ENCODE results near the gene NEK10.
"Not testable (repeated sequence)": the region's sequence is repeated elsewhere in the genome, so short reads cannot be mapped to it uniquely, and the experiment has no call there.

NEK10 gene

GRCh38 chr3:27323087-27323570 lies 46.1 kb downstream of the NEK10 start:
- Histone ChIP-seq H3K9me3 (ENCODE audit: control insufficient read depth, low read length) (no peaks in the 10 kb centered on the region), H3K27me3 (ENCODE audit: control insufficient read depth, insufficient read depth, low read length) (no peaks in the 10 kb centered on the region), H3K4me1 (ENCODE audit: control insufficient read depth, insufficient read depth, low read length) (no peaks in the 10 kb centered on the region), H3K4me3 (ENCODE audit: low read length) (no peak overlapping the region), H3K36me3 (ENCODE audit: control insufficient read depth, insufficient read depth, low read length) (no peaks in the 10 kb centered on the region), H3K9ac (ENCODE audit: low read length) (no peak overlapping the region)

DNA sequence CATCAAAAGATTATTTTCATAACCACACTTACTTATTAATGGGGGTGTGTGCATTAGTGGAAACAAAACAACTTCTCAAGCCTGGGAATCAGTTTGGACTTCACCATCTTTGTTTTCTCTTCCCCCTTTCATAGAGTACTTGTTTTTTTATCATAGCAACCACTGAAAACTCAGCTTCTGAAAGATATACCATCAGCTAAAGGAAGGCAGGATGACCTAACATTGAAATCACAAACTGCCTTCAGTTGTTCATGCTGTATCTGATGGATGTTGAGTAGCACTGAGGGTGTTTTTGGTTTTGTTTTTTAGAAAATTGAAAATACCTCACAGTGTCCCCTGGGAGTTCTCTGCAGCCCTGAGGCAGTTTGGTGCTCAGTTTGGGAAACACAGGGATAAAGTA lies 46.5 kb downstream of the NEK10 start:
- no peaks in the 10 kb centered on the region for H3K9me3 ChIP-seq (ENCODE audit: control insufficient read depth, low read length)
- H3K4me1 ChIP-seq (ENCODE audit: control insufficient read depth, insufficient read depth, low read length): no peaks in the 10 kb centered on the region
- H3K9ac ChIP-seq (ENCODE audit: low read length): no peak overlapping the region
- no peak overlapping the region for H3K4me3 ChIP-seq (ENCODE audit: low read length)
- no peaks in the 10 kb centered on the region for H3K27me3 ChIP-seq (ENCODE audit: control insufficient read depth, insufficient read depth, low read length)
- no peaks in the 10 kb centered on the region for H3K36me3 ChIP-seq (ENCODE audit: control insufficient read depth, insufficient read depth, low read length)

DNA sequence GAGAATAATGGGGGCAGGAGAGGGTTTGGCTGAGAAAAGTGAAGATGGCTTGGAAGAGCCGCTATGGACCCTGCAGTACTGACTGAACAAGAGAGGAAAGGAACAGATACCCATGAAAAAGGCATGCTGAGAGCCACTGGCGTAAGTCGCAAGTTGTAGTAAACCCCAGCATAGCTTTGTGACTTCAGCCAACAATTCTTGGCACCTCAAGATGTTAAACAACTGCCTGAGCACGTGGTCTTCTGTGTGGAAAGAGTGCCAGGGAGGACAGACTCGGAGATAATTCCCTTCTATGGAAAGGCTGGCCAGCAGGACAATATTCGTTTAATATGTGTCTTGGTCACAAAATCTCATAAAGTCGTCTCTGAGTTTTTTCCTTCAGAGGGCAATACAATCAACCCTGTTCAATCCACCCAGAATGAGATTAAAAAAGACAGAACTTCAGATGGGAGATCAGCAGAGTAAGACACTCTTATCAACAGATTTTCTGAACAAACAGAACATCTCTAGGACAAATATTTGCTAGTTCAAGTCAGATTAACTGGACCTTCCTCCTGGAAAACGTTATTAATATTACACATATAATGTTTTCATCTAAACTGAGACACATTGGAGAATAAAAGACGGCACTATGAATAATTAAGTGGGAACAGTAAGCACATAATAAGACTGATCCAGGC lies 49.2 kb downstream of the NEK10 start:
- Histone ChIP-seq H3K4me3 (ENCODE audit: low read length) (no peak overlapping the region), H3K9me3 (ENCODE audit: control insufficient read depth, low read length) (no peaks in the 10 kb centered on the region), H3K36me3 (ENCODE audit: control insufficient read depth, insufficient read depth, low read length) (no peaks in the 10 kb centered on the region), H3K9ac (ENCODE audit: low read length) (no peak overlapping the region), H3K4me1 (ENCODE audit: control insufficient read depth, insufficient read depth, low read length) (no peaks in the 10 kb centered on the region), H3K27me3 (ENCODE audit: control insufficient read depth, insufficient read depth, low read length) (no peaks in the 10 kb centered on the region)

- no peak overlapping the region for H3K4me3 ChIP-seq (ENCODE audit: low read length)
- H3K36me3 ChIP-seq (ENCODE audit: control insufficient read depth, insufficient read depth, low read length): no peaks in the 10 kb centered on the region
- H3K9me3 ChIP-seq (ENCODE audit: control insufficient read depth, low read length): no peaks in the 10 kb centered on the region
- H3K9ac ChIP-seq (ENCODE audit: low read length): no peak overlapping the region
- no peaks in the 10 kb centered on the region for H3K4me1 ChIP-seq (ENCODE audit: control insufficient read depth, insufficient read depth, low read length)
- no peaks in the 10 kb centered on the region for H3K27me3 ChIP-seq (ENCODE audit: control insufficient read depth, insufficient read depth, low read length)
Measured at GRCh38 chr3:27319304-27319703, 49.9 kb downstream of the NEK10 start.

GRCh38 chr3:27317096-27317495 lies 52.1 kb downstream of the NEK10 start:
- Histone ChIP-seq H3K4me1 (ENCODE audit: control insufficient read depth, insufficient read depth, low read length) (no peaks in the 10 kb centered on the region), H3K9me3 (ENCODE audit: control insufficient read depth, low read length) (no peaks in the 10 kb centered on the region), H3K4me3 (ENCODE audit: low read length) (no peak overlapping the region), H3K9ac (ENCODE audit: low read length) (no peak overlapping the region), H3K36me3 (ENCODE audit: control insufficient read depth, insufficient read depth, low read length) (no peaks in the 10 kb centered on the region), H3K27me3 (ENCODE audit: control insufficient read depth, insufficient read depth, low read length) (no peaks in the 10 kb centered on the region)

GRCh38 chr3:27315003-27315402 lies 54.2 kb downstream of the NEK10 start:
- no peak overlapping the region for H3K9ac ChIP-seq (ENCODE audit: low read length)
- H3K4me1 ChIP-seq (ENCODE audit: control insufficient read depth, insufficient read depth, low read length): no peaks in the 10 kb centered on the region
- no peaks in the 10 kb centered on the region for H3K9me3 ChIP-seq (ENCODE audit: control insufficient read depth, low read length)
- H3K4me3 ChIP-seq (ENCODE audit: low read length): no peak overlapping the region
- no peaks in the 10 kb centered on the region for H3K27me3 ChIP-seq (ENCODE audit: control insufficient read depth, insufficient read depth, low read length)
- no peaks in the 10 kb centered on the region for H3K36me3 ChIP-seq (ENCODE audit: control insufficient read depth, insufficient read depth, low read length)

GRCh38 chr3:27312044-27312668 lies 57.0 kb downstream of the NEK10 start:
- Histone ChIP-seq H3K27me3 (ENCODE audit: control insufficient read depth, insufficient read depth, low read length) (no peaks in the 10 kb centered on the region), H3K36me3 (ENCODE audit: control insufficient read depth, insufficient read depth, low read length) (no peaks in the 10 kb centered on the region), H3K9ac (ENCODE audit: low read length) (no peak overlapping the region), H3K4me3 (ENCODE audit: low read length) (no peak overlapping the region), H3K9me3 (ENCODE audit: control insufficient read depth, low read length) (no peaks in the 10 kb centered on the region), H3K4me1 (ENCODE audit: control insufficient read depth, insufficient read depth, low read length) (no peaks in the 10 kb centered on the region)

DNA sequence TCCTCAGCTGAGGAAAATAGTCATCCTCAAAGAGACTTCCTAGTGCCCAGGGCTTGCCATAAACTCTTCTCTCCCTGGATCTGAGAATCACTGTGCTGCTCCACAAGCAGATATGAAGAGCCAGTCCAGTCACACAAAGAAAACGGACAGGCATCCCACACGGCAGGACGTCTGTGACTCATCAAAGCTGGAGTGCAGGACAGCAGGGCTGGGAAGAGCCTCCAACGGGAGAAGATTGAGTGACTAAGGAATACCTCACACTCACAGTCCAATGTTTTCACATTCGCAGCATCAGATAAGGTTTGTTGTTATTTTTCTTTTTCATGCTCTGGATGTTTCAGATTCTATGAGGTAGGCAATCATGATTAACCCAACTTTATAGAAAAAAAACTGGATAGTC lies 57.8 kb downstream of the NEK10 start:
- Histone ChIP-seq H3K9me3 (ENCODE audit: control insufficient read depth, low read length) (no peaks in the 10 kb centered on the region), H3K4me1 (ENCODE audit: control insufficient read depth, insufficient read depth, low read length) (no peaks in the 10 kb centered on the region), H3K36me3 (ENCODE audit: control insufficient read depth, insufficient read depth, low read length) (no peaks in the 10 kb centered on the region), H3K9ac (ENCODE audit: low read length) (no peak overlapping the region), H3K27me3 (ENCODE audit: control insufficient read depth, insufficient read depth, low read length) (no peaks in the 10 kb centered on the region), H3K4me3 (ENCODE audit: low read length) (no peak overlapping the region)

DNA sequence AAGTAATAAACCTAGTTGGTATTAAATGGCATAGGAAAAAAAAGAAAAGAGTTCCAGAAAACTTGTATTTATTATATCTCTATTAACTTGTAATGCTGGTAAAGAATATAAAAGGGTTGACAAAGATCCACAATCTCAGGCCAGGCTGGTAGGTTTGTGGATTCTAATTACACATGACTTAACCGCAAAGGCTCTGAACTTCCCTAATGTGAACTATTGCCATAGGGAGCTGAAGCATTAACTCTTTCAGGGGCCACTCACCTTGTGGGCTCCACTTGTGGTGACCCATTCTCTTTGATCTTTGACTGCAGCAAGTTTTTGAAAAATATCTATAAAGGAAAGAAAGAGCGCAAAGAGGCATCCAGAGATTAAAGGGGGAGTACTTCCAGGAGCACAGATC lies 58.5 kb downstream of the NEK10 start:
- Histone ChIP-seq H3K9ac (ENCODE audit: low read length) (no peak overlapping the region), H3K4me1 (ENCODE audit: control insufficient read depth, insufficient read depth, low read length) (no peaks in the 10 kb centered on the region), H3K9me3 (ENCODE audit: control insufficient read depth, low read length) (no peaks in the 10 kb centered on the region), H3K36me3 (ENCODE audit: control insufficient read depth, insufficient read depth, low read length) (no peaks in the 10 kb centered on the region), H3K27me3 (ENCODE audit: control insufficient read depth, insufficient read depth, low read length) (no peaks in the 10 kb centered on the region), H3K4me3 (ENCODE audit: low read length) (no peak overlapping the region)

DNA sequence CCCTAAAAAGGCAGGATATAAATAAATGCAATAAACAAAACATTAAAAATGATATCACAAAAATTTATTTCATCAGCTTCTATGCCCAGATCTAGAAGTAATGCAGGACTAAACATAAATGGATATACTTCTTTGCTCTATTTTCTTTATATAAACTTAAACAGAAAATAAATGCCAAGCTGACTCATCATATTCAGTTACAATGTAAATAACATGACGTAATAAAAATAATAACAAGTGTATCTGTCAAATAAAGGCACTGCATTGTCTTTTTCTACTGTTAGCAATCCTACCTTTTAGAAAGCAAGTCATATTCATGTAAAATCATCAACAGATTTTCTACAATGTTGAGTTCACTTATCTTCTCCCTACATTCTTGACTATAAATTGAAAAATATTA lies 61.6 kb downstream of the NEK10 start:
- Histone ChIP-seq H3K9ac (ENCODE audit: low read length) (no peak overlapping the region), H3K4me1 (ENCODE audit: control insufficient read depth, insufficient read depth, low read length) (no peaks in the 10 kb centered on the region), H3K27me3 (ENCODE audit: control insufficient read depth, insufficient read depth, low read length) (no peaks in the 10 kb centered on the region), H3K4me3 (ENCODE audit: low read length) (no peak overlapping the region), H3K36me3 (ENCODE audit: control insufficient read depth, insufficient read depth, low read length) (no peaks in the 10 kb centered on the region), H3K9me3 (ENCODE audit: control insufficient read depth, low read length) (no peaks in the 10 kb centered on the region)

- H3K9ac ChIP-seq (ENCODE audit: low read length): no peak overlapping the region
- no peaks in the 10 kb centered on the region for H3K36me3 ChIP-seq (ENCODE audit: control insufficient read depth, insufficient read depth, low read length)
- H3K4me1 ChIP-seq (ENCODE audit: control insufficient read depth, insufficient read depth, low read length): no peaks in the 10 kb centered on the region
- no peaks in the 10 kb centered on the region for H3K9me3 ChIP-seq (ENCODE audit: control insufficient read depth, low read length)
- H3K27me3 ChIP-seq (ENCODE audit: control insufficient read depth, insufficient read depth, low read length): no peaks in the 10 kb centered on the region
- no peak overlapping the region for H3K4me3 ChIP-seq (ENCODE audit: low read length)
Measured at GRCh38 chr3:27302891-27303290, 66.3 kb downstream of the NEK10 start.

GRCh38 chr3:27298981-27299380 lies 70.2 kb downstream of the NEK10 start:
- not testable (repeated sequence) for H3K4me3 ChIP-seq (ENCODE audit: low read length); H3K9me3 ChIP-seq (ENCODE audit: control insufficient read depth, low read length); H3K36me3 ChIP-seq (ENCODE audit: control insufficient read depth, insufficient read depth, low read length); H3K9ac ChIP-seq (ENCODE audit: low read length); H3K27me3 ChIP-seq (ENCODE audit: control insufficient read depth, insufficient read depth, low read length); H3K4me1 ChIP-seq (ENCODE audit: control insufficient read depth, insufficient read depth, low read length)
